NT2/D1 (cell line): ENCODE measurements around the gene CCT8L2.

Experiments used
- SUZ12 ChIP-seq: IDR thresholded peaks from 2 replicates; pipeline ENCODE4 v1.6.1; 2011; ENCODE audit not compliant: insufficient read length, insufficient read depth; ENCODE audit errors: extremely low read depth
- YY1 ChIP-seq: IDR thresholded peaks from 2 replicates; pipeline ENCODE4 v1.6.1; 2011; ENCODE audit not compliant: insufficient read length, insufficient read depth
- ZNF274 ChIP-seq: IDR thresholded peaks from 2 replicates; pipeline ENCODE4 v1.6.1; 2011; ENCODE audit warnings: mild to moderate bottlenecking, low read depth, low read length

DNA sequence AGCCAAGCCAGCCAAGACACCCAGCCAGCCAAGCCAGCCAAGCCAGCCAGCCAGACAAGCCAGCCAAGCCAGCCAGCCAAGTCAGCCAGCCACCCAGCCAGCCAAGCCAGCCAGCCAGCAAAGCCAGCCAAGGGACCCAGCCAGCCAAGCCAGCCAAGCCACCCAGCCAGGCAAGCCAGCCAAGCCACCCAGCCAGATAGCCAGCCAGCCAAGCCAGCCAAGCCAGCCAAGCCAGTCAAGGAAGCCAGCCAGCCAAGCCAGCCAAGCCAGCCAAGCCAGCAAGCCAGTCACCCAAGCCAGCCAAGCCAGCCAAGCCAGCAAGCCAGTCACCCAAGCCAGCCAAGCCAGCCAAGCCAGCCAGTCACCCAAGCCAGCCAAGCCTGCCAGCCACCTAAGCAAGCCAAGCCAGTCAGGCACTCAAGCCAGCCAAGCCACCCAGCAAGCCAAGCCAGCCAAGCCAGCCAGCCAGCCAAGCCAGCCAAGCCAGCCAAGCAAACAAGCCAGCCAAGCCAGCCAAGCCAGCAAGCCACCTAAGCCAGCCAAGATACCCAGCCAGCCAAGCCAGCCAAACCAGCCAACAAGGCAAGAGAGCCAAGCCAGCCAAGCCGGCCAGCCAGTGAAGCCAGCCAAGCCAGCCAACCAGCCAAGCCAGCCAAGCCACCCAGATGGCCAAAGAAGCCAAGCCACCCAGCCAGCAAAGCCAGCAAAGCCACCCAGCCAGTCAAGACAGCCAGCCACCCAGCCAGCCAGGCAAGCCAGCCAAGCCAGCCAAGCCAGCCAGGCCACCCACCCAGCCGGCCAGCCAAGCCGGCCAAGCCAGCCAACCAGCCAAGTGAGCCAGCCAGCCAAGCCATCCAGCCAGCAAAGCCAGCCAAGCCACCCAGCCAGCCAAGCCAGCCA is 33.3 kb downstream of the CCT8L2 start:
- TF ChIP-seq ZNF274 (no peak), YY1 (no peak), SUZ12 (no peak)
